ENCODE results near the gene HNF1B.

GRCh38 chr17:37650419-37651003 is 94.3 kb downstream of the HNF1B start:
- TF ChIP-seq POLR2A (IDR thresholded peaks at IDR 0.05), result no peak
- TF ChIP-seq CTCF (IDR thresholded peaks at IDR 0.05), result peak; percentile 46 to 62 (median 53)

Measured in right lobe of liver (tissue), 4 donors.